K562 (cell line): Measurements from ENCODE around the gene ABHD16A. TPM values are rescaled to one million over a fixed set of nuclear protein-coding genes. Genes with fewer than 3 reads are reported as not detected.

ENCODE experiments used
- ASH1L ChIP-seq: fragments of 450-650 bp; IDR thresholded peaks from 2 replicates; pipeline ENCODE4 v1.6.1; 2018; ENCODE audit warnings: borderline replicate concordance, mild to moderate bottlenecking, low read depth; ENCODE audit not compliant: partially characterized antibody
- CEBPG ChIP-seq, 3 experiments: fragments of 200-800 bp in 1 of 3; sonication (Bioruptor generic) in 1 of 3; sonication (generic) in 1 of 3; formaldehyde crosslinking in 1 of 3; IDR thresholded peaks in 2 of 3; conservative IDR thresholded peaks in 1 of 3; 2 replicates each; pipeline versions ENCODE4 v1.6.1 to v1.8.0; 2016 to 2022; ENCODE audit warnings: missing compliant biosample characterization in 2 of 3, missing genetic modification characterization in 2 of 3, mild to moderate bottlenecking in 1 of 3, missing genetic modification reagents in 1 of 3
- OTX1 ChIP-seq: fragments of 450-650 bp; formaldehyde crosslinking; IDR thresholded peaks from 2 replicates; pipeline ENCODE4 v1.4.0; 2022; ENCODE audit warnings: mild to moderate bottlenecking
- PHF8 ChIP-seq: fragments of 200-600 bp; sonication (generic); IDR thresholded peaks from 2 replicates; pipeline ENCODE4 v1.6.1; 2012; ENCODE audit warnings: mixed run types, mild to moderate bottlenecking, inconsistent platforms, low read length, moderate library complexity, borderline replicate concordance
- PML ChIP-seq: IDR thresholded peaks from 2 replicates; pipeline ENCODE4 v1.6.1; 2012; ENCODE audit warnings: low read length, inconsistent platforms
- RFX7 ChIP-seq: fragments of 250-450 bp; sonication (Bioruptor Pico); IDR thresholded peaks from 2 replicates; pipeline ENCODE4 v1.5.1; 2021; ENCODE audit warnings: mild to moderate bottlenecking
- SOX6 ChIP-seq: fragments of 450-650 bp; IDR thresholded peaks from 2 replicates; pipeline ENCODE4 v1.6.1; 2014; ENCODE audit warnings: mild to moderate bottlenecking
- SREBF1 ChIP-seq: fragments of 150-350 bp; IDR thresholded peaks from 2 replicates; pipeline ENCODE4 v1.6.1; 2014; ENCODE audit warnings: antibody characterized with exemption, low read depth, low read length, borderline replicate concordance
- XRCC5 ChIP-seq: fragments of 200-400 bp; formaldehyde crosslinking; IDR thresholded peaks from 2 replicates; pipeline ENCODE4 v1.6.1; 2017; ENCODE audit warnings: low read depth, mild to moderate bottlenecking, low read length
- ZC3H11A ChIP-seq: IDR thresholded peaks from 2 replicates; pipeline ENCODE4 v1.6.1; 2012; ENCODE audit warnings: low read depth, low read length, improper control_type of control experiment
- ZNF324 ChIP-seq: fragments of 250-450 bp; sonication (Bioruptor Pico); IDR thresholded peaks from 2 replicates; pipeline ENCODE4 v1.4.0; 2020; ENCODE audit warnings: mild to moderate bottlenecking
- ZZZ3 ChIP-seq: fragments of 450-650 bp; IDR thresholded peaks from 2 replicates; pipeline ENCODE4 v1.6.1; 2016; ENCODE audit warnings: antibody characterized with exemption, mild to moderate bottlenecking, moderate library complexity
- polyA plus RNA-seq, 8 experiments: library from polyadenylated mRNA; depleted of rRNA in 4 of 8; stranded (reverse) in 5 of 8; unstranded in 3 of 8; fragments of >200 nt; fragmentation: Nextera tagmentation in 2 of 8; fragmentation: Illumina TruSeq in 1 of 8; extraction: Ambion mirVana in 2 of 8; extraction: Trizol in 1 of 8; gene quantifications; 2 replicates each; pipeline versions ENCODE4 v1.2.1 to v1.2.3, GENCODE V29; 2011 to 2014; ENCODE audit warnings: inconsistent platforms in 1 of 8, missing spikeins in 1 of 8
- total RNA-seq, 7 experiments: library from RNA; depleted of rRNA in 6 of 7; stranded (reverse); fragments of >200 nt in 6 of 7; fragmentation: Illumina TruSeq in 2 of 7; extraction: Trizol in 2 of 7; gene quantifications; 2 replicates each; pipeline versions ENCODE4 v1.2.1 to v1.2.3, GENCODE V29; 2011 to 2021; ENCODE audit warnings: low replicate concordance in 1 of 7
- TF ChIP-seq, protein P1 (sequence below), 2 experiments: fragments of 450-650 bp; IDR thresholded peaks; 2 replicates each; pipeline ENCODE4 v1.6.1; 2016; ENCODE audit warnings: mild to moderate bottlenecking in 2 of 2, borderline replicate concordance in 1 of 2, low read depth in 1 of 2, moderate library complexity in 1 of 2
- TF ChIP-seq, protein P2 (sequence below): fragments of 250-450 bp; sonication (Bioruptor Pico); IDR thresholded peaks from 2 replicates; pipeline ENCODE4 v1.8.0; 2021; ENCODE audit warnings: borderline replicate concordance, mild to moderate bottlenecking, moderate library complexity; ENCODE audit not compliant: poor library complexity, severe bottlenecking
- TF ChIP-seq, protein P3 (sequence below), 2 experiments: IDR thresholded peaks; 2 replicates each; pipeline ENCODE4 v1.6.1; 2011; ENCODE audit warnings: borderline replicate concordance in 1 of 2, control low read depth in 1 of 2, low read depth in 1 of 2, low read length in 1 of 2, mild to moderate bottlenecking in 1 of 2, mixed read lengths in 1 of 2, moderate library complexity in 1 of 2; ENCODE audit not compliant: insufficient read depth in 1 of 2, insufficient read length in 1 of 2, poor library complexity in 1 of 2, severe bottlenecking in 1 of 2; ENCODE audit errors: extremely low read depth in 1 of 2

Gene ABHD16A
- total and polyA plus RNA-seq, 9 of the 15 experiments (the other 6 are each of a cell fraction or from before 2014, with no cell fraction given) = 25.8 to 120 (median 81.6) TPM

GRCh38 chr6:31660381-31661261 lies 42.5 kb downstream of the ABHD16A start, which contains the start of gene C6orf47 (continued):
- TF ChIP-seq, protein P1, sequence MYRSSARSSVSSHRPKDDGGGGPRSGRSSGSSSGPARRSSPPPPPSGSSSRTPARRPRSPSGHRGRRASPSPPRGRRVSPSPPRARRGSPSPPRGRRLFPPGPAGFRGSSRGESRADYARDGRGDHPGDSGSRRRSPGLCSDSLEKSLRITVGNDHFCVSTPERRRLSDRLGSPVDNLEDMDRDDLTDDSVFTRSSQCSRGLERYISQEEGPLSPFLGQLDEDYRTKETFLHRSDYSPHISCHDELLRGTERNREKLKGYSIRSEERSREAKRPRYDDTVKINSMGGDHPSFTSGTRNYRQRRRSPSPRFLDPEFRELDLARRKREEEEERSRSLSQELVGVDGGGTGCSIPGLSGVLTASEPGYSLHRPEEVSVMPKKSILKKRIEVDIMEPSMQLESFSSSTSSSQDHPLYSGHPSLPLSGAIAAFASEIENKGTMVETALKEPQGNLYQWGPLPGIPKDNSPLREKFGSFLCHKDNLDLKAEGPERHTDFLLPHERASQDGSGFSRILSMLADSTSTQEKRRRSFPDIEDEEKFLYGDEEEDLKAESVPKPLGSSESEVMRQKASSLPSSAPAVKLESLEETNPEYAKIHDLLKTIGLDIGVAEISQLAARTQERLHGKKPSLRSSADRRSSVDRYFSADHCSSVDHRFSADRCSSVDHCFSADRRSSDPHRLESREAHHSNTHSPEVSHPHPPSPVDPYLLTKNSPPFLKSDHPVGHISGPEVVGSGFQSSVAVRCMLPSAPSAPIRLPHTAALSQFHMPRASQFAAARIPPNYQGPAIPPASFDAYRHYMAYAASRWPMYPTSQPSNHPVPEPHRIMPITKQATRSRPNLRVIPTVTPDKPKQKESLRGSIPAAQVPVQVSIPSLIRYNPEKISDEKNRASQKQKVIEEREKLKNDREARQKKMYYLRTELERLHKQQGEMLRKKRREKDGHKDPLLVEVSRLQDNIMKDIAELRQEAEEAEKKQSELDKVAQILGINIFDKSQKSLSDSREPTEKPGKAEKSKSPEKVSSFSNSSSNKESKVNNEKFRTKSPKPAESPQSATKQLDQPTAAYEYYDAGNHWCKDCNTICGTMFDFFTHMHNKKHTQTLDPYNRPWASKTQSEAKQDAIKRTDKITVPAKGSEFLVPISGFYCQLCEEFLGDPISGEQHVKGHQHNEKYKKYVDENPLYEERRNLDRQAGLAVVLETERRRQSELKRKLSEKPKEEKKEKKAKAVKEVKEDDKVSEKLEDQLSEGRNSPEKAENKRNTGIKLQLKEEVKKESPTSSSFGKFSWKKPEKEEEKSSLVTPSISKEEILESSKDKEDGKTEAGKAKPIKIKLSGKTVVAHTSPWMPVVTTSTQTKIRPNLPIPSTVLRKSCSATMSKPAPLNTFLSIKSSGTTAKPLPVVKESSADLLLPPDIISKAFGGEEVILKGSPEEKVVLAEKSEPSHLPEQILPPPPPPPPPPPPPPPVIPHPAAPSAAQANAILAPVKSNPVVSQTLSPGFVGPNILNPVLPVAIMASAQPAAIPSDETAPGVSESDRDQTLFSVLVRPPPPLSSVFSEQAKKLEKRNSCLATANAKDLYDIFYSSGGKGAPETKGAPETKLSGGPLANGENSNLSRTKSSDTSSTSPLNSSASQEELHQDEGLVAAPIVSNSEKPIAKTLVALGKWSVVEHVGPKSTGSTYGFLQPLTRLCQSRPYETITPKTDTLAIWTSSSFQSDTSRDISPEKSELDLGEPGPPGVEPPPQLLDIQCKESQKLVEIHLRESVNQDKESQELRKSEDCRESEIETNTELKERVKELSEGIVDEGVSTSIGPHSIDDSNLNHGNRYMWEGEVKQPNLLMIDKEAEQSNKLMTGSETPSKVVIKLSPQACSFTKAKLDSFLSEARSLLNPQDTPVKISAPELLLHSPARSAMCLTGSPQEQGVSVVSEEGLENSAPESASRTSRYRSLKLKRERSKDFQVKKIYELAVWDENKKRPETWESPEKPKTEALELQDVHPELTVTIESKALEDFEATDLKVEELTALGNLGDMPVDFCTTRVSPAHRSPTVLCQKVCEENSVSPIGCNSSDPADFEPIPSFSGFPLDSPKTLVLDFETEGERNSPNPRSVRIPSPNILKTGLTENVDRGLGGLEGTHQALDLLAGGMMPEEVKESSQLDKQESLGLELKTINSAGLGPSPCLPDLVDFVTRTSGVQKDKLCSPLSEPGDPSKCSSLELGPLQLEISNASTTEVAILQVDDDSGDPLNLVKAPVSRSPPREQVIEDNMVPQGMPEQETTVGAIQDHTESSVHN (IDR thresholded peaks at IDR 0.05; ENCODE audit: borderline replicate concordance in 1 of 2, low read depth in 1 of 2) = 0 out of 4 replicates have a peak, but pooled peaks of 1 of the 2 experiments have one; percentile 17
- peak; percentile 19; the same call in 1 of the 2 replicates for TF ChIP-seq OTX1 (CRISPR knock-in tag)
- 0 out of 2 replicates have a peak, but pooled peaks have one; percentile 55 for TF ChIP-seq SREBF1
- TF ChIP-seq ASH1L = no peak
- peak; percentile 98; the same call in 1 of the 2 replicates for TF ChIP-seq PHF8
- TF ChIP-seq ZZZ3 = no peak
- TF ChIP-seq SOX6 = peak; percentile 63; the same call in 1 of the 2 replicates
- TF ChIP-seq ZC3H11A = 0 out of 2 replicates have a peak, but pooled peaks have one; percentile 12
- peak; percentile 90 for TF ChIP-seq PML
- peak; percentile 46; the same call in 1 of the 2 replicates for TF ChIP-seq RFX7
- peak; percentile 64; the same call in 1 of the 2 replicates for TF ChIP-seq CEBPG (CRISPR knock-in tag; IDR thresholded peaks at IDR 0.05)
- TF ChIP-seq CEBPG (tag; conservative IDR thresholded peaks at IDR 0.05 in 1 of 2, IDR thresholded peaks at IDR 0.05 in 1 of 2) = peak in 1 of 2 experiments; percentile 79; a peak in 2 of 4 replicates
- TF ChIP-seq, protein P2, sequence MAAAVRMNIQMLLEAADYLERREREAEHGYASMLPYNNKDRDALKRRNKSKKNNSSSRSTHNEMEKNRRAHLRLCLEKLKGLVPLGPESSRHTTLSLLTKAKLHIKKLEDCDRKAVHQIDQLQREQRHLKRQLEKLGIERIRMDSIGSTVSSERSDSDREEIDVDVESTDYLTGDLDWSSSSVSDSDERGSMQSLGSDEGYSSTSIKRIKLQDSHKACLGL = peak; percentile 45
- TF ChIP-seq, protein P3, sequence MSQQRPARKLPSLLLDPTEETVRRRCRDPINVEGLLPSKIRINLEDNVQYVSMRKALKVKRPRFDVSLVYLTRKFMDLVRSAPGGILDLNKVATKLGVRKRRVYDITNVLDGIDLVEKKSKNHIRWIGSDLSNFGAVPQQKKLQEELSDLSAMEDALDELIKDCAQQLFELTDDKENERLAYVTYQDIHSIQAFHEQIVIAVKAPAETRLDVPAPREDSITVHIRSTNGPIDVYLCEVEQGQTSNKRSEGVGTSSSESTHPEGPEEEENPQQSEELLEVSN (IDR thresholded peaks at IDR 0.05; ENCODE audit: borderline replicate concordance in 1 of 2, extremely low read depth in 1 of 2, insufficient read depth in 1 of 2, insufficient read length in 1 of 2, low read depth in 1 of 2, low read length in 1 of 2, poor library complexity in 1 of 2, severe bottlenecking in 1 of 2) = peak; percentile 52 to 76
- TF ChIP-seq ZNF324 (CRISPR knock-in tag) = peak; percentile 4; the same call in 1 of the 2 replicates
- no peak; the same call in 1 of the 2 replicates for TF ChIP-seq XRCC5
